GM21526 (cell line): Measurements from ENCODE around the gene FLT1.

Experiments
- ATAC-seq: cut with Tn5 transposase; IDR thresholded peaks from one replicate; pipeline ENCODE4 v1.9.1; 2021; ENCODE audit warnings: moderate library complexity; ENCODE audit not compliant: unreplicated experiment, low FRiP score

Gene FLT1

GRCh38 chr13:28438067-28438466 is 56.9 kb downstream of the FLT1 start:
- ATAC-seq: no peak

DNA sequence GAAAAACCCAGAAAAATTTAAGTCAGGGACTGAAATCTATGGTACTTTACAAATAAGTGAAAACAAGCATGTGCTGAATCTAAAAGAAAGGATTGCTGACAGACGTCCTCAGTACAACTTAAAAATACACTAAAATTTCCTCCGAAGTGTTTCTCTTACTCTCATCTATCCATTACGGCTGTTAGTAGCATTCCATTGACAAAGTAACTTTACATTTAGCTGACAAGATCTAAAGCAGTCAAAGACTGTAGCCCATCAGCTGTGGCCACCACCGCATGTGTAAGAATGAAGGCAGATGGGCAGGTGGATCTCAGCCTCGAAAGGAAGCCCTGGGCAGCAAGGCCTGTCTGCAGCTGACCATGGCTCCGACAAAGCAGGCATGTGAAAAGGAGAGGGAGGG is 59.0 kb downstream of the FLT1 start:
- no peak for ATAC-seq

GRCh38 chr13:28434926-28435325 is 60.0 kb downstream of the FLT1 start:
- ATAC-seq: no peak

- ATAC-seq: no peak
Measured at GRCh38 chr13:28432816-28433560, 61.9 kb downstream of the FLT1 start.

- peak; percentile 95 for ATAC-seq
Measured at GRCh38 chr13:28429685-28430290, 65.1 kb downstream of the FLT1 start.

DNA sequence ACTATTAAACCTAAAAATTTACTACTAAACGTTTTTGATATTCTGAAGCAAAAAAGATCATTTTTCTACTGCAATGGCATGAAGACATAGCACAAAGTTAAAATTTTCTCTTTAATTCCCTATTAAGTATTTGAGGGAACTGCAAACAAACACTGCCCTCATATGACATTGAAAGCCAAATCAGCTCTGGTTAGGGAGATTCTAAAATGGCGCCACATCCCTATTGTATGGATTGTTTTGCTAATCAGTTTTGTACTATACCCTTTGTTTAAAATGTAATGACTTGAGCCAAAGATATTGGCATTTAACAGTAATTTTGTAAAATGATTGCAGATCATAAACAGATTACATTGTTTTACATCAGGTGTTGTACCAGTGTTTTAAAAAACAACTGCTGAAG is 65.8 kb downstream of the FLT1 start:
- ATAC-seq: no peak

GRCh38 chr13:28426381-28426780 is 68.5 kb downstream of the FLT1 start:
- no peak for ATAC-seq

- ATAC-seq: no peak
Measured at GRCh38 chr13:28425793-28426192, 69.1 kb downstream of the FLT1 start.

- ATAC-seq: no peak
Measured at GRCh38 chr13:28424541-28424940, 70.4 kb downstream of the FLT1 start.

GRCh38 chr13:28423010-28423409 is 71.9 kb downstream of the FLT1 start:
- ATAC-seq: peak; percentile 63

- ATAC-seq: no peak
Measured at GRCh38 chr13:28421676-28422410, 73.1 kb downstream of the FLT1 start.

GRCh38 chr13:28420704-28421103 is 74.2 kb downstream of the FLT1 start:
- ATAC-seq: no peak

DNA sequence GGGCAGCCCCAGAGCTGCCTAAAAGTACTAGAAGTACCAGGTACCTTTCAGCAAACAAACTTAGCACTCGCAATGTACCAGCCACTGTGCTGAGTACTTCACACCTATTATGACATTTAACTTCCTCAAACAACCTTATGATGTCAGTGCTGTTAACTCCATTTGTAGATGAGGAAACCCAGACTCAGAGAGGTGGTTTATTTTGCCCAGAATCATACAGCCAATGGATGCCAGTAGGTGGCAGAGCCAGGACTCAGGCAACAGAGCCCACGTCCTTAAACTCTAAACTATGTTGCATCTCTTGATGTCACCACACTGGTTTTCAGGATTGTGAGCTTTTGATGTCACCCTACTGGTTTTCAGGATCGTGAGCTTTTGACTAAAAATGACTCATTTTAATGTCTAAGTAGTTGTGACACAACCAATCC is 78.9 kb downstream of the FLT1 start:
- no peak for ATAC-seq

- ATAC-seq: no peak
Measured at GRCh38 chr13:28413999-28414398, 80.9 kb downstream of the FLT1 start.

DNA sequence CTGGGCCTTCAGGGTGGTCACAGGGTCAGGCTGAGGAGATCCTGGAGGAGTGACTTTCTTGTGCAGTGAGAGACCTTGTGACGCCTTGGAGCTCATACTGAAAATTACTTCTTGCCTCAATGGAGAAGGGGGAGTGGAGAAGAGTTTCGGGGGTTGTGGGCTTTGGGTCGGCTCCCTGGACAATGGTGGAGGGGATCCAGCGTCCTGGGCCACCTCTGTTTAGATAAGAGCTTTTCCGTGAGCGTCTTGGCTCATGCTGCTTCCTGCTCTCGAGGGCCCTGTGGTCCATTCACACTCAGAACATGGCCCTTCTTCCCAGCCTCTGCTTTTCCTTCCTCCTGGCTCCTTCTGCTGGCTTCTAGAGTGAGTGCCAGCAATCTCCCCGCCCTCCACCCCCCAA is 81.9 kb downstream of the FLT1 start:
- no peak for ATAC-seq

DNA sequence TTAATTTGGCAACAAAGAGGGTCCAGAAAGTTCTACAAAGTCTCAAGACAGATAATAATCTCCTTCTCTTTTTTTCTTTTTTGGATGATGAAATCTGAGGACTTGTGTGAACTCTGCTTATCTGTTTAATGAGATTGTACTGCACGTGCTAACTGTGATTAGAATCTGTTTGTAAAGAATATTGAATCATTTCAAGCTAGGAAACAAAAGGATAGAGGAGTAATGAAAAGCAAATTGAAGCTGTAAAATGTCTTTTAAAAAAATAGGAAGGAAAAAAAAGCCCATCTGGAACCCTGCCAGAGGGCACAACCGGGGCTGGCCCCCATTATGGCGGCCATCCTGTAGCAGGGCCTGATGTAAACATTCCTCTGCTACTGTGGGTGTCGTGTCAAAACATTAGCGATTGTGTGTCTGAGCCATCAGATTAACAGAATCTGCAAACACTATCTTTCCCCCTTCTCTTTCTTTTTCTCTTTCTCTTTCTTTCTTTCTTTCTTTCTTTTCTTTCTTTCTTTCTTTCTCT is 83.0 kb downstream of the FLT1 start:
- no peak for ATAC-seq

- no peak for ATAC-seq
Measured at GRCh38 chr13:28410096-28410495, 84.8 kb downstream of the FLT1 start.

- ATAC-seq: no peak
Measured at GRCh38 chr13:28409648-28410047, 85.3 kb downstream of the FLT1 start.

DNA sequence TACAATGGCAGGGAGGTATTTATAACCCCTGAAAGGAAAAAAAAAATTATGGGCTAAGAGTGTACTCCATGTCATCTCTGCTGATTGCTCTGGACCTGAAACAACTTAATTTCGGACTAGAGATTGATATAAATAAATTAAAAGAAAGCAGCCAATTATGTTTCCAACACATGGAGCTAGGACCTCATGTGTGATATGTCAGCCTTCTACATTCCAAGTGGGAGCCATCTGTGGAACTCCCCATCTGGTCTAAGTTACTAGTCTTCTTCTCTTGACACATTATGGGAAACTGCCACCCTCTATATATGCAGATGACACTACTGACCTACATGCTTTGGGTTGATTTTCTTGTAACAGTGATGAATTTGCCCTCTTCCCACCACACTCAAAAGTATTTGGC is 86.1 kb downstream of the FLT1 start:
- no peak for ATAC-seq

DNA sequence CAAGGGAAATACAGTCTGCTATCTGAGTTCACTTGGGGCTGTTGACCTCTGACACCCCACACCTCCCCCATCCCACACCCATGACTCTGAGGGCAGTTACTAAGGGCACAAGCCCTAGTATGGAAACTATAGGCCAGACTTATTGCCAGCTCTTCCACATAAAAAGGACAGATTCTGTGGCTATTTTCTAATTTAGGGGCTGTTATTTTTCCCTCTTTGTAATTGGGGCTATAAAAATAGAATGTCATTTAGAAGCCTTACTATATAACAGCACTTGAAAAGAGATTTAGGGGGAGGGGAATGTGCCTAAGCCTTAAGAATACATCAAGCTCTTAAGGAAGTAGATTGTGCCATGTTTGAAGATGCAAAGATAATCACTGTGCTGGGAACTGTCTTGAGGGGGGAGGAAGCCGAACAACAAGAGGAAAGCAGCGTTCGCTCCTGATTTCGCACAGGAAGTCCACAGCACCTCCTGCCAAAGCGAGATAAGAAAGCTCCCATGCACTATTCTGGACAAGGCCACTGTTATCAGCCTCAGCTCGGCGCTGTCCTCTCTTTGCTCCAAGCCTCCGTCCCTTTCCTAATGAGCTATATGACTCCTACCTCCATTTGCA is 86.6 kb downstream of the FLT1 start:
- ATAC-seq: no peak

DNA sequence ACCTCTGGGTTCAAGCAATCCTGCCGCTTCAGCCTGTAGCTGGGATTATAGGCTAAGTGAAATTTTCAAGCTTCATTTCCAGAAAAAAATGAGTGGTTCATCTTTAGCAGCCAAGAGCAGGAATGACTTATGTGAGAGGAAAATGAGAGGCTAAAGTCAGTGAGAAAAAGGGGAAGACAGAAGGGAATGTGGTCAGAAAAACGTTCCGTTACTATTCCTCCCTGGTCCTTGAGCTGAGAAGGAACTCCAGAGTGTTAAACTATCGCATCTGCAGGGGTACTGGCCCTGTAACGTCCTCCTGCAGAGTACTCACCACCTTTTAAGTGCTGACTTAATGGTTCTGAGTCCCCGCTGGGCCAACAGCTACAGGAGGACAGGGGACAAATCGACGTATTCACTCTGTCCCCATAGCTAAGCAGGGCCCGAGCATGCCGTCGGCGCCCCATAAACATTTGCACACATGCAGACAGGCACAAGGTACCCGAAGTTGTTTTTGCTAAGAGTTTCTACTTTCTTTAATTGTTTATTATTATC is 88.1 kb downstream of the FLT1 start:
- ATAC-seq: no peak
